Measurements from ENCODE around the gene IFI27. TPM values are rescaled to one million over a fixed set of nuclear protein-coding genes. Genes with fewer than 3 reads are reported as not detected.
"Not testable (repeated sequence)": the region's sequence is repeated elsewhere in the genome, so short reads cannot be mapped to it uniquely, and the experiment has no call there.

The IFI27 gene
- total RNA-seq, 1 experiment from 2014 or later = 4.9 TPM

- no peaks in the 10 kb centered on the region for H3K27me3 ChIP-seq (replicated peaks; ENCODE audit: insufficient read depth, low read depth, low read length, poor library complexity)
- DNase-seq (ENCODE audit: low spot score) = no peak
- TF ChIP-seq EZH2 (IDR thresholded peaks at IDR 0.05; ENCODE audit: borderline replicate concordance, low read depth, low read length, poor library complexity, severe bottlenecking) = no peak
- TF ChIP-seq, protein P1, sequence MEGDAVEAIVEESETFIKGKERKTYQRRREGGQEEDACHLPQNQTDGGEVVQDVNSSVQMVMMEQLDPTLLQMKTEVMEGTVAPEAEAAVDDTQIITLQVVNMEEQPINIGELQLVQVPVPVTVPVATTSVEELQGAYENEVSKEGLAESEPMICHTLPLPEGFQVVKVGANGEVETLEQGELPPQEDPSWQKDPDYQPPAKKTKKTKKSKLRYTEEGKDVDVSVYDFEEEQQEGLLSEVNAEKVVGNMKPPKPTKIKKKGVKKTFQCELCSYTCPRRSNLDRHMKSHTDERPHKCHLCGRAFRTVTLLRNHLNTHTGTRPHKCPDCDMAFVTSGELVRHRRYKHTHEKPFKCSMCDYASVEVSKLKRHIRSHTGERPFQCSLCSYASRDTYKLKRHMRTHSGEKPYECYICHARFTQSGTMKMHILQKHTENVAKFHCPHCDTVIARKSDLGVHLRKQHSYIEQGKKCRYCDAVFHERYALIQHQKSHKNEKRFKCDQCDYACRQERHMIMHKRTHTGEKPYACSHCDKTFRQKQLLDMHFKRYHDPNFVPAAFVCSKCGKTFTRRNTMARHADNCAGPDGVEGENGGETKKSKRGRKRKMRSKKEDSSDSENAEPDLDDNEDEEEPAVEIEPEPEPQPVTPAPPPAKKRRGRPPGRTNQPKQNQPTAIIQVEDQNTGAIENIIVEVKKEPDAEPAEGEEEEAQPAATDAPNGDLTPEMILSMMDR (conservative IDR thresholded peaks at IDR 0.05; ENCODE audit: low read depth, low read length) = no peak
- H3K36me3 ChIP-seq (ENCODE audit: insufficient read depth, low read length, poor library complexity, severe bottlenecking) = no peaks in the 10 kb centered on the region
- no peak overlapping the region for H3K4me3 ChIP-seq (ENCODE audit: low read depth, low read length, poor library complexity, severe bottlenecking)
- H3K4me1 ChIP-seq (ENCODE audit: insufficient read depth, low read length, poor library complexity, severe bottlenecking) = no peaks in the 10 kb centered on the region
- no TSS peak for BruUV-seq (replicated peaks)
- H3K27ac ChIP-seq (ENCODE audit: low read depth, low read length, poor library complexity, severe bottlenecking) = no peak overlapping the region
- ChIA-PET CTCF (interaction anchor here (0.6 kb wide), 1 partner anchor 134 kb away, joined by 4 read pairs; no protein-coding TSS in a partner anchor), POLR2A (ENCODE audit: low non-redundant PET) (no interaction called here)
- intact Hi-C loops (cut with micrococcal nuclease; ENCODE audit: unreplicated experiment) = no loop called here
- no peaks in the 10 kb centered on the region for H3K9me3 ChIP-seq (ENCODE audit: low read depth, low read length, poor library complexity, severe bottlenecking)
Measured at GRCh38 chr14:94153750-94154342, 43.3 kb downstream of the IFI27 start.

- H3K4me1 ChIP-seq (ENCODE audit: insufficient read depth, low read length, poor library complexity, severe bottlenecking); BruUV-seq (replicated peaks); POLR2A ChIA-PET (ENCODE audit: low non-redundant PET); H3K4me3 ChIP-seq (ENCODE audit: low read depth, low read length, poor library complexity, severe bottlenecking); H3K27ac ChIP-seq (ENCODE audit: low read depth, low read length, poor library complexity, severe bottlenecking); intact Hi-C loops (cut with micrococcal nuclease; ENCODE audit: unreplicated experiment); CTCF ChIA-PET; H3K9me3 ChIP-seq (ENCODE audit: low read depth, low read length, poor library complexity, severe bottlenecking); DNase-seq (ENCODE audit: low spot score); H3K36me3 ChIP-seq (ENCODE audit: insufficient read depth, low read length, poor library complexity, severe bottlenecking); H3K27me3 ChIP-seq (replicated peaks; ENCODE audit: insufficient read depth, low read depth, low read length, poor library complexity): not testable (repeated sequence)
Measured at GRCh38 chr14:94156143-94156542, 45.6 kb downstream of the IFI27 start.

DNA sequence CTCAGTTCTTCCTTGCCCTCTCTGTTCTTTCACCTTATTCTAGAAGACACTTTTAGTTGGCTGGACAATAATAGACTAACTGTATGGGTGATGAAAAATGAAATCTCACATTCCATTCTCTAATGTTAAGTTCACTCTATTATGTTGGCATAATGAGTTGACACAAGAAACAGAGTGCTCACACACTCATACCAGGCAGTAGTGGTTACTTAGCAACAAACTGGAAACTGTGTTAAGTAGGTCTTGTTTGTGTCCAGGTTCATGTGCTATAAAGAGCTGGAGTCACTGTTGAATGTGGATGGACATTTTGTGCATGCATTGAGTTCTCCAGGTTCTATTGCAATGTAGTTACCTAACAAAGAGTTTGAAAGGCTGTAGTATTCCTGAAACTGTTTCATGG, 46.7 kb downstream of the IFI27 start:
- Histone ChIP-seq H3K27me3 (replicated peaks; ENCODE audit: insufficient read depth, low read depth, low read length, poor library complexity) (no peaks in the 10 kb centered on the region), H3K36me3 (ENCODE audit: insufficient read depth, low read length, poor library complexity, severe bottlenecking) (no peaks in the 10 kb centered on the region), H3K4me1 (ENCODE audit: insufficient read depth, low read length, poor library complexity, severe bottlenecking) (no peaks in the 10 kb centered on the region), H3K4me3 (ENCODE audit: low read depth, low read length, poor library complexity, severe bottlenecking) (no peak overlapping the region), H3K9me3 (ENCODE audit: low read depth, low read length, poor library complexity, severe bottlenecking) (no peaks in the 10 kb centered on the region), H3K27ac (ENCODE audit: low read depth, low read length, poor library complexity, severe bottlenecking) (no peak overlapping the region)
- BruUV-seq (replicated peaks) = no TSS peak
- TF ChIP-seq, protein P1 (conservative IDR thresholded peaks at IDR 0.05; ENCODE audit: low read depth, low read length) = no peak
- TF ChIP-seq EZH2 (IDR thresholded peaks at IDR 0.05; ENCODE audit: borderline replicate concordance, low read depth, low read length, poor library complexity, severe bottlenecking) = no peak
- DNase-seq (ENCODE audit: low spot score) = no peak
- POLR2A ChIA-PET (ENCODE audit: low non-redundant PET) = no interaction called here
- intact Hi-C loops (cut with micrococcal nuclease; ENCODE audit: unreplicated experiment) = no loop called here
- CTCF ChIA-PET = no interaction called here

- CTCF ChIA-PET = no interaction called here
- no peak for DNase-seq (ENCODE audit: low spot score)
- no peak for TF ChIP-seq EZH2 (IDR thresholded peaks at IDR 0.05; ENCODE audit: borderline replicate concordance, low read depth, low read length, poor library complexity, severe bottlenecking)
- TF ChIP-seq, protein P1 (conservative IDR thresholded peaks at IDR 0.05; ENCODE audit: low read depth, low read length) = no peak
- Histone ChIP-seq H3K27ac (ENCODE audit: low read depth, low read length, poor library complexity, severe bottlenecking) (no peak overlapping the region), H3K27me3 (replicated peaks; ENCODE audit: insufficient read depth, low read depth, low read length, poor library complexity) (no peaks in the 10 kb centered on the region), H3K36me3 (ENCODE audit: insufficient read depth, low read length, poor library complexity, severe bottlenecking) (no peaks in the 10 kb centered on the region), H3K4me1 (ENCODE audit: insufficient read depth, low read length, poor library complexity, severe bottlenecking) (no peaks in the 10 kb centered on the region), H3K4me3 (ENCODE audit: low read depth, low read length, poor library complexity, severe bottlenecking) (no peak overlapping the region), H3K9me3 (ENCODE audit: low read depth, low read length, poor library complexity, severe bottlenecking) (no peaks in the 10 kb centered on the region)
- intact Hi-C loops (cut with micrococcal nuclease; ENCODE audit: unreplicated experiment) = no loop called here
- POLR2A ChIA-PET (ENCODE audit: low non-redundant PET) = no interaction called here
- BruUV-seq (replicated peaks) = no TSS peak
Measured at GRCh38 chr14:94158239-94158883, 47.8 kb downstream of the IFI27 start.
